Neural crest cell (in vitro differentiated cells): ENCODE data around the gene EXTL1. TPM values are rescaled to one million over a fixed set of nuclear protein-coding genes. Genes with fewer than 3 reads are reported as not detected.

Experiments
- DNase-seq: peaks from one replicate; pipeline ENCODE4 v3.0.0; 2021; ENCODE audit warnings: low read depth, mixed read lengths, low spot score
- H3K27ac Mint-ChIP-seq: one replicate; pipeline ENCODE4 v1.8.0; 2021; ENCODE audit warnings: mild to moderate bottlenecking, mixed read lengths; ENCODE audit not compliant: unreplicated experiment
- H3K27me3 Mint-ChIP-seq: 2 replicates; pipeline ENCODE4 v1.8.0; 2021; ENCODE audit warnings: low read depth, mild to moderate bottlenecking, mixed read lengths
- H3K36me3 Mint-ChIP-seq: 2 replicates; pipeline ENCODE4 v1.8.0; 2021; ENCODE audit warnings: low read depth, mild to moderate bottlenecking, mixed read lengths
- H3K4me1 Mint-ChIP-seq: 2 replicates; pipeline ENCODE4 v1.8.0; 2021; ENCODE audit warnings: mixed read lengths
- H3K4me3 Mint-ChIP-seq: one replicate; pipeline ENCODE4 v1.8.0; 2021; ENCODE audit warnings: mild to moderate bottlenecking, mixed read lengths
- H3K9me3 Mint-ChIP-seq: 2 replicates; pipeline ENCODE4 v1.8.0; 2021; ENCODE audit warnings: mixed read lengths
- CTCF ChIP-seq: fragments of 200-600 bp; sonication (generic); conservative IDR thresholded peaks from 2 replicates; pipeline ENCODE4 v1.5.0; 2021; ENCODE audit warnings: antibody characterized with exemption, mild to moderate bottlenecking
- total RNA-seq: library from RNA; stranded (reverse); gene quantifications from 2 replicates; pipeline ENCODE4 v1.2.1, GENCODE V29; 2021

The EXTL1 gene
- total RNA-seq, 1 donor from 2014 or later, result 8.1 TPM

DNA sequence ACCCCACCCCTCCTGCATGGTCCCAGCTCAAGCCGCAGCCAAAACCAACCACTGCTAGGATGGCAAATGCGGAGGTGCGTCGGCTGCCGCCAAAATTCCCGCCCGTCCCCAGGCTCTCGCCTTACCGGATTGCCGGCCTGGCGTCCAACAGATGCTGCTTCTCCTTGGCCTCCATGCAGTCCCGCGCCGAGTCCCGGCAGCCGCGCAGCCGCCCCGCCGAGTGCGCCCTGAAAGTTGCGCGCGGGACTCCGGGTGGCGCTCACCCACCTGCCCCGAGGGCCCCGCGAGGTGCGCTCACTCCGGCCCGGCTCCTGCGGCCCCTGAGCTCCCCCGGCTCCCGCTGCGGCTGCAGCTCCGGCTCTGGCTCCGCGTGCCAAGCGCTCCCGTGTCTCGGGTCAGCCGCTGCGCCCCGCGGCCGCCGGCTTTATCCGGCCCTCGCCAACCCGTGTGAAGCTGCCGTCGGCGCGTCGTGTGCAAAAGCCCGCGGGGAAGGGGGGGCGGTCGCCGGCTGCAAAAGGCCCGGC, 24.2 kb downstream of the EXTL1 start, which contains the start of gene SLC30A2:
SLC30A2 (minus strand) TSS at position 397 of the 524 bp plus-strand sequence; CDS start at position 175, 222 bp downstream.
- Mint-ChIP-seq H3K27ac (no peak within 1 kb of the TSS), H3K36me3 (no peaks in the 10 kb centered on the region), H3K4me3 (no peak within 1 kb of the TSS), H3K4me1 (peaks cover 4% of the 10 kb centered on the region), H3K27me3 (peaks cover 78% of the 10 kb centered on the region), H3K9me3 (no peaks in the 10 kb centered on the region)
- TF ChIP-seq CTCF, result no peak
- DNase-seq, result no peak

DNA sequence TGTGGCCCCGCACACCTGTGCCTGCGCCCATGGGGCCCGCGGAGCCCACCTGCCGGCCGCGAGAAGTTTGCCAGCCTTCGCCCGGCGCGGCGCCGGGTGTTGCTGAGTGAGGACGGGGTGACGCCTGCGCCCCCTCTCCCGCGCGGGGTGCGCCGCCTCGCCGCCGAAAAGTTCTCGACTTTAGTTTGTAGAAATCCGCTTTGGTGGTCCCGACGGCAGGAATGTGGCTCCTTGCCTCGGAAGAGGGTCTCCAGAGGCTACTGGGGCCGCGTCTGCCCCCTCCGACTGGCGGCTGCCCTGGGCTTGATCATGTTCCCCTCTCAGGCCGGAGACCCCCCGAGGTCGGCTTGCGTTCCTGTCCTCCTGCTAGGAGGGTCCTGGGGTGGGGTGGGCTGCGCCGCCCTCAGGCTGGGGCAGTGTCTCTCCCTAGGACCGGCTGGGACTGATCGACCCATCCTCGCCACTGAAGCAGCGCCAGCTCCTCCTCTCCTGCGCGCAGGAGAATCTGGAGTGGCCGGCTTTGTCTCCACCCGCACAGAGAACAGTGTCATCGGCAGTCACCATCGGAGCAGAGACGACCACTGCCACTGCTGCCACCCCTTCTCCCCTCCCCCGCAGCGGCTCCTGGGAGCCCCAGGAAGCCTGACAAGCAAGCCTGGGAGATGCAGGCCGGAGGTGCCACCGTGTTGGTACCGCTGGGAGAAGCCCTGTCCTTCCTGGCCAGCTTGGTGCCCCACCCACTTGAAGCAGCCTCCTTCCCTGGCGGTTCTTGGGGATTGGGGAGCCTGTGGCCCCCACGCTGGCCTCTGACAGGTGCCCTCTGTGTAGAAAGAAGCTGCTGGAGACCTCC, 24.9 kb downstream of the EXTL1 start:
- Mint-ChIP-seq H3K36me3 (no peaks in the 10 kb centered on the region), H3K27ac (no peak overlapping the region), H3K9me3 (no peaks in the 10 kb centered on the region), H3K27me3 (peaks cover 83% of the 10 kb centered on the region), H3K4me1 (peaks cover 4% of the 10 kb centered on the region), H3K4me3 (no peak overlapping the region)
- DNase-seq, result no peak
- no peak for TF ChIP-seq CTCF

GRCh38 chr1:26047278-26047874, 25.8 kb downstream of the EXTL1 start:
- Mint-ChIP-seq H3K4me1 (peaks cover 4% of the 10 kb centered on the region), H3K36me3 (no peaks in the 10 kb centered on the region), H3K9me3 (no peaks in the 10 kb centered on the region), H3K27me3 (peaks cover 82% of the 10 kb centered on the region), H3K27ac (no peak overlapping the region), H3K4me3 (no peak overlapping the region)
- no peak for TF ChIP-seq CTCF
- DNase-seq, result no peak

- Mint-ChIP-seq H3K9me3 (no peaks in the 10 kb centered on the region), H3K36me3 (no peaks in the 10 kb centered on the region), H3K4me1 (peaks cover 10% of the 10 kb centered on the region), H3K4me3 (no peak overlapping the region), H3K27ac (no peak overlapping the region), H3K27me3 (peaks cover 66% of the 10 kb centered on the region)
- no peak for DNase-seq
- no peak for TF ChIP-seq CTCF
These were observed 28.1 kb downstream of the EXTL1 start for GRCh38 chr1:26049531-26050247.

GRCh38 chr1:26050248-26050640, 28.7 kb downstream of the EXTL1 start:
- H3K4me3 Mint-ChIP-seq, result no peak overlapping the region
- peaks cover 61% of the 10 kb centered on the region for H3K27me3 Mint-ChIP-seq
- peaks cover 6% of the 10 kb centered on the region for H3K4me1 Mint-ChIP-seq
- no peaks in the 10 kb centered on the region for H3K9me3 Mint-ChIP-seq
- no peak for DNase-seq
- no peak overlapping the region for H3K27ac Mint-ChIP-seq
- no peak for TF ChIP-seq CTCF
- no peaks in the 10 kb centered on the region for H3K36me3 Mint-ChIP-seq
